Stimulated activated CD4-positive, alpha-beta T cell treated with anti-CD3 and anti-CD28 coated beads, Interleukin-1b, Interleukin-23, amount 100 ng/mL, for 24 hours (primary cell): ENCODE results near the gene FAU.
"Not testable (repeated sequence)": the region's sequence is repeated elsewhere in the genome, so short reads cannot be mapped to it uniquely, and the experiment has no call there.

Experiments
- DNase-seq, 4 experiments: peaks; one replicate each; pipeline ENCODE4 v3.0.0-alpha.2; 2020; ENCODE audit warnings: low read depth in 4 of 4, low spot score in 1 of 4

FAU gene

GRCh38 chr11:65124480-65125196 is 2.7 kb upstream of the FAU start:
- DNase-seq = no peak

- no peak for DNase-seq
These were observed 478 bp downstream of the FAU start for GRCh38 chr11:65121447-65121864.

- DNase-seq = no peak
These were observed 1.1 kb downstream of the FAU start for GRCh38 chr11:65120831-65121230.

- DNase-seq = no peak
These were observed 2.3 kb downstream of the FAU start for GRCh38 chr11:65119670-65119995.

GRCh38 chr11:65118891-65119669 is 2.9 kb downstream of the FAU start:
- DNase-seq = not testable (repeated sequence)

- DNase-seq = no peak
These were observed 3.7 kb downstream of the FAU start for GRCh38 chr11:65118097-65118837.

GRCh38 chr11:65117206-65118096 is 4.5 kb downstream of the FAU start, which contains the start of gene ZNHIT2:
Gene ZNHIT2 (minus strand): TSS chr11:65117701. CDS start chr11:65117653, 48 bp downstream.
- DNase-seq = peak; percentile 100

GRCh38 chr11:65116370-65117205 is 5.3 kb downstream of the FAU start:
- DNase-seq = peak in 1 of 4 experiments; percentile 45

- no peak for DNase-seq
These were observed 6.4 kb downstream of the FAU start for GRCh38 chr11:65115361-65116082.

GRCh38 chr11:65114538-65115171 is 7.3 kb downstream of the FAU start:
- DNase-seq = no peak

- DNase-seq = no peak
These were observed 8.1 kb downstream of the FAU start for GRCh38 chr11:65113839-65114238.

GRCh38 chr11:65113361-65113756 is 8.6 kb downstream of the FAU start:
- DNase-seq = no peak

- DNase-seq = peak in 2 of 4 experiments; percentile 54 to 67
These were observed 9.2 kb downstream of the FAU start for GRCh38 chr11:65112546-65113360.

GRCh38 chr11:65111744-65112545 is 10.0 kb downstream of the FAU start, which contains the start of gene TM7SF2:
Gene TM7SF2 (plus strand): TSS chr11:65111872. CDS start chr11:65112016, 144 bp downstream.
- DNase-seq = peak; percentile 84 to 93 (median 88)

GRCh38 chr11:65111159-65111743 is 10.7 kb downstream of the FAU start:
- DNase-seq = no peak

GRCh38 chr11:65110354-65110861 is 11.5 kb downstream of the FAU start:
- DNase-seq = peak; percentile 90 to 99 (median 96)
